Caco-2 (cell line): ENCODE data around the gene XRCC5. TPM values are rescaled to one million over a fixed set of nuclear protein-coding genes. Genes with fewer than 3 reads are reported as not detected.
A peak's percentile ranks its signal among the peaks of the same experiment; 100 is the strongest.

Experiments used
- BruUV-seq: library from RNA; stranded (reverse); fragments of 400-500 nt; replicated peaks from 2 replicates; lab custom pipeline; 2021; lab: Mats Ljungman, UMichigan
- CTCF ChIA-PET: fragments of 300-600 bp; sonication (Branson Sonifier 250); formaldehyde crosslinking; loops from one replicate; lab custom pipeline; 2022; ENCODE audit warnings: antibody characterized with exemption; lab: Charles Lee
- POLR2A ChIA-PET: fragments of 300-600 bp; sonication (Branson Sonifier 250); formaldehyde crosslinking; loops from one replicate; lab custom pipeline; 2022; ENCODE audit warnings: antibody characterized with exemption; lab: Charles Lee
- DNase-seq, 2 experiments: peaks; one replicate each; pipeline versions ENCODE4 v3.0.0 to v3.0.0-alpha.2; 2020 to 2022
- H3K27me3 ChIP-seq: replicated peaks from 2 replicates; pipeline ENCODE4 v1.6.0; 2011; ENCODE audit warnings: low read length; ENCODE audit not compliant: control insufficient read depth, insufficient read depth
- H3K36me3 ChIP-seq: 2 replicates; pipeline ENCODE4 v1.5.1; 2011; ENCODE audit warnings: low read length; ENCODE audit not compliant: control insufficient read depth, insufficient read depth
- H3K4me1 ChIP-seq: fragments of 250-450 bp; sonication (Bioruptor Pico); 2 replicates; pipeline ENCODE4 v1.5.1; 2020; ENCODE audit warnings: mild to moderate bottlenecking
- H3K4me3 ChIP-seq: 2 replicates; pipeline ENCODE4 v1.5.1; 2011; ENCODE audit warnings: low read depth, mild to moderate bottlenecking, control low read depth, low read length
- H3K9me3 ChIP-seq: fragments of 250-450 bp; sonication (Bioruptor Pico); 2 replicates; pipeline ENCODE4 v1.5.1; 2020; ENCODE audit warnings: mild to moderate bottlenecking, moderate library complexity
- H3K27ac Mint-ChIP-seq: one replicate; pipeline ENCODE4 v1.8.0; 2022; ENCODE audit warnings: mixed read lengths; ENCODE audit not compliant: unreplicated experiment
- H3K27me3 Mint-ChIP-seq: one replicate; pipeline ENCODE4 v1.8.0; 2022; ENCODE audit warnings: mixed read lengths; ENCODE audit not compliant: insufficient read depth, unreplicated experiment
- H3K36me3 Mint-ChIP-seq: one replicate; pipeline ENCODE4 v1.8.0; 2022; ENCODE audit warnings: mild to moderate bottlenecking, mixed read lengths; ENCODE audit not compliant: insufficient read depth, unreplicated experiment
- H3K4me1 Mint-ChIP-seq: one replicate; pipeline ENCODE4 v1.8.0; 2022; ENCODE audit warnings: low read depth, mixed read lengths; ENCODE audit not compliant: unreplicated experiment
- H3K4me3 Mint-ChIP-seq: one replicate; pipeline ENCODE4 v1.8.0; 2022; ENCODE audit warnings: mild to moderate bottlenecking, moderate library complexity, mixed read lengths; ENCODE audit not compliant: unreplicated experiment
- H3K9me3 Mint-ChIP-seq: one replicate; pipeline ENCODE4 v1.8.0; 2022; ENCODE audit warnings: mixed read lengths; ENCODE audit not compliant: unreplicated experiment
- CTCF ChIP-seq, 2 experiments: fragments of 200-600 bp in 1 of 2; IDR thresholded peaks; 1 replicate in 1 of 2; 2 replicates in 1 of 2; pipeline versions ENCODE4 v1.5.1 to v1.8.0; 2011 to 2022; ENCODE audit warnings: antibody characterized with exemption in 1 of 2, control low read depth in 1 of 2, inconsistent platforms in 1 of 2, low read depth in 1 of 2, low read length in 1 of 2, mild to moderate bottlenecking in 1 of 2, moderate library complexity in 1 of 2; ENCODE audit not compliant: insufficient read depth in 1 of 2, severe bottlenecking in 1 of 2, unreplicated experiment in 1 of 2
- intact Hi-C: fragments of 100-400 bp; cut with micrococcal nuclease; formaldehyde crosslinking; loops from one replicate; pipeline ENCODE4 v1.10.0; 2022; ENCODE audit not compliant: unreplicated experiment
- total RNA-seq: library from RNA; stranded (reverse); gene quantifications from 2 replicates; pipeline ENCODE4 v1.2.3, GENCODE V29; 2022

XRCC5 gene
- total RNA-seq, 1 experiment from 2014 or later: 319 TPM

- Histone ChIP-seq H3K9me3 (no peaks in the 10 kb centered on the region), H3K27me3 (no peaks in the 10 kb centered on the region), H3K4me3 (no peak overlapping the region), H3K36me3 (peaks cover 6% of the 10 kb centered on the region; the same call in 1 of the 2 replicates), H3K4me1 (peaks cover 45% of the 10 kb centered on the region)
- Mint-ChIP-seq H3K4me1 (peaks cover 33% of the 10 kb centered on the region), H3K27ac (no peak overlapping the region), H3K36me3 (peaks cover 72% of the 10 kb centered on the region), H3K9me3 (no peaks in the 10 kb centered on the region), H3K4me3 (peak overlapping the region; percentile 88), H3K27me3 (no peaks in the 10 kb centered on the region)
- ChIA-PET POLR2A (no interaction called here), CTCF (interaction anchor here (0.7 kb wide), 1 partner anchor 27 kb away, joined by 4 read pairs; no protein-coding TSS in a partner anchor)
- no peak for DNase-seq
- no peak for TF ChIP-seq CTCF (IDR thresholded peaks at IDR 0.05; ENCODE audit: insufficient read depth in 1 of 2, low read depth in 1 of 2, low read length in 1 of 2, severe bottlenecking in 1 of 2, unreplicated experiment in 1 of 2)
- no TSS peak for BruUV-seq
- intact Hi-C loops: loop anchor here (5.0 to 10.0 kb wide), 2 partner anchors 384 to 798 kb away; partner anchors contain the start of genes ATIC and RPL37A
Observed at GRCh38 chr2:216110620-216111019, 1.5 kb downstream of the XRCC5 start.

GRCh38 chr2:216111122-216111521 lies 2.0 kb downstream of the XRCC5 start:
- POLR2A ChIA-PET: no interaction called here
- H3K27me3 ChIP-seq: no peaks in the 10 kb centered on the region
- H3K4me3 ChIP-seq: no peak overlapping the region
- BruUV-seq: no TSS peak
- Mint-ChIP-seq H3K4me3 (peak overlapping the region; percentile 55), H3K27me3 (no peaks in the 10 kb centered on the region), H3K36me3 (peaks cover 74% of the 10 kb centered on the region), H3K4me1 (peaks cover 33% of the 10 kb centered on the region), H3K9me3 (no peaks in the 10 kb centered on the region), H3K27ac (peak overlapping the region; percentile 12)
- DNase-seq: no peak
- H3K4me1 ChIP-seq: peaks cover 45% of the 10 kb centered on the region
- TF ChIP-seq CTCF (IDR thresholded peaks at IDR 0.05; ENCODE audit: insufficient read depth in 1 of 2, low read depth in 1 of 2, low read length in 1 of 2, severe bottlenecking in 1 of 2, unreplicated experiment in 1 of 2): no peak
- no peaks in the 10 kb centered on the region for H3K9me3 ChIP-seq
- CTCF ChIA-PET: no interaction called here
- peaks cover 6% of the 10 kb centered on the region; the same call in 1 of the 2 replicates for H3K36me3 ChIP-seq
- intact Hi-C loops: loop anchor here (5.0 to 10.0 kb wide), 2 partner anchors 384 to 799 kb away; partner anchors contain the start of genes ATIC and RPL37A

DNA sequence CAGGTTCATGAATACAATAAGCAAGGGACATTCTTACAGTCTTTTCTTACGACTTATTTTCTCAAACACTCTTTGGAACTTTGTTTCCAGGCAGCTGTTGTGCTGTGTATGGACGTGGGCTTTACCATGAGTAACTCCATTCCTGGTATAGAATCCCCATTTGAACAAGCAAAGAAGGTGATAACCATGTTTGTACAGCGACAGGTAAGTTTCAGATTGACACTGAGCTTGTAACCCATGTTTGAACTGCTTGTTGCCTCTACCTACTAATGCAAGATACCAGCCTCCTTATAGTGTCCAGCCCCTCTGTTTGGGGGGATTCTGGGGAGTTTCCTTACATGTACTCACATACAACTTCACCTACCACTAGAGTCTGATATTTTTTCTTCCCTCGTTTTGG lies 3.8 kb downstream of the XRCC5 start:
- Mint-ChIP-seq H3K4me1 (peaks cover 33% of the 10 kb centered on the region), H3K9me3 (no peaks in the 10 kb centered on the region), H3K27me3 (no peaks in the 10 kb centered on the region), H3K36me3 (peaks cover 92% of the 10 kb centered on the region), H3K27ac (peak overlapping the region; percentile 12), H3K4me3 (no peak overlapping the region)
- no TSS peak for BruUV-seq
- no peaks in the 10 kb centered on the region for H3K27me3 ChIP-seq
- H3K4me3 ChIP-seq: no peak overlapping the region
- peak in 1 of 2 experiments; percentile 8 for DNase-seq
- H3K9me3 ChIP-seq: no peaks in the 10 kb centered on the region
- H3K36me3 ChIP-seq: peaks cover 8% of the 10 kb centered on the region
- TF ChIP-seq CTCF (IDR thresholded peaks at IDR 0.05; ENCODE audit: insufficient read depth in 1 of 2, low read depth in 1 of 2, low read length in 1 of 2, severe bottlenecking in 1 of 2, unreplicated experiment in 1 of 2): no peak
- intact Hi-C loops: loop anchor here (5.0 to 10.0 kb wide), 2 partner anchors 382 to 801 kb away; partner anchors contain the start of genes ATIC and RPL37A
- H3K4me1 ChIP-seq: peaks cover 40% of the 10 kb centered on the region
- POLR2A ChIA-PET: no interaction called here
- CTCF ChIA-PET: no interaction called here
